ENCODE data around the gene MAP2. TPM values are rescaled to one million over a fixed set of nuclear protein-coding genes. Genes with fewer than 3 reads are reported as not detected.
A peak's percentile ranks its signal among the peaks of the same experiment; 100 is the strongest.

The MAP2 gene
- total RNA-seq, 1 donor from 2014 or later: 16.5 TPM

- Mint-ChIP-seq H3K27me3 (no peaks in the 10 kb centered on the region), H3K36me3 (ENCODE audit: insufficient read depth) (no peaks in the 10 kb centered on the region), H3K9me3 (ENCODE audit: low read depth) (no peaks in the 10 kb centered on the region), H3K4me3 (ENCODE audit: low read depth) (no peak overlapping the region), H3K27ac (no peak overlapping the region), H3K4me1 (ENCODE audit: low read depth) (no peaks in the 10 kb centered on the region)
- no peak for TF ChIP-seq CTCF (IDR thresholded peaks at IDR 0.05; ENCODE audit: unreplicated experiment)
- DNase-seq (ENCODE audit: low spot score, unreplicated experiment): no peak
These were observed 224.9 kb downstream of the MAP2 start for GRCh38 chr2:209648714-209649113.

GRCh38 chr2:209653134-209653533 is 229.3 kb downstream of the MAP2 start:
- no peak for TF ChIP-seq CTCF (IDR thresholded peaks at IDR 0.05; ENCODE audit: unreplicated experiment)
- no peak for DNase-seq (ENCODE audit: low spot score, unreplicated experiment)
- H3K36me3 Mint-ChIP-seq (ENCODE audit: insufficient read depth): no peaks in the 10 kb centered on the region
- H3K27ac Mint-ChIP-seq: no peak overlapping the region
- H3K4me1 Mint-ChIP-seq (ENCODE audit: low read depth): no peaks in the 10 kb centered on the region
- no peak overlapping the region for H3K4me3 Mint-ChIP-seq (ENCODE audit: low read depth)
- no peaks in the 10 kb centered on the region for H3K27me3 Mint-ChIP-seq
- H3K9me3 Mint-ChIP-seq (ENCODE audit: low read depth): no peaks in the 10 kb centered on the region

GRCh38 chr2:209661286-209661894 is 237.5 kb downstream of the MAP2 start:
- Mint-ChIP-seq H3K4me3 (ENCODE audit: low read depth) (peak overlapping the region; percentile 44), H3K36me3 (ENCODE audit: insufficient read depth) (no peaks in the 10 kb centered on the region), H3K9me3 (ENCODE audit: low read depth) (no peaks in the 10 kb centered on the region), H3K27ac (peak overlapping the region; percentile 82), H3K4me1 (ENCODE audit: low read depth) (peaks cover 5% of the 10 kb centered on the region), H3K27me3 (no peaks in the 10 kb centered on the region)
- DNase-seq (ENCODE audit: low spot score, unreplicated experiment): no peak
- no peak for TF ChIP-seq CTCF (IDR thresholded peaks at IDR 0.05; ENCODE audit: unreplicated experiment)

GRCh38 chr2:209662021-209662420 is 238.2 kb downstream of the MAP2 start:
- no peak for DNase-seq (ENCODE audit: low spot score, unreplicated experiment)
- Mint-ChIP-seq H3K27ac (no peak overlapping the region), H3K36me3 (ENCODE audit: insufficient read depth) (no peaks in the 10 kb centered on the region), H3K4me3 (ENCODE audit: low read depth) (no peak overlapping the region), H3K9me3 (ENCODE audit: low read depth) (no peaks in the 10 kb centered on the region), H3K27me3 (no peaks in the 10 kb centered on the region), H3K4me1 (ENCODE audit: low read depth) (peaks cover 5% of the 10 kb centered on the region)
- TF ChIP-seq CTCF (IDR thresholded peaks at IDR 0.05; ENCODE audit: unreplicated experiment): no peak

- H3K4me1 Mint-ChIP-seq (ENCODE audit: low read depth): peaks cover 5% of the 10 kb centered on the region
- H3K27me3 Mint-ChIP-seq: no peaks in the 10 kb centered on the region
- H3K36me3 Mint-ChIP-seq (ENCODE audit: insufficient read depth): no peaks in the 10 kb centered on the region
- no peak overlapping the region for H3K4me3 Mint-ChIP-seq (ENCODE audit: low read depth)
- no peaks in the 10 kb centered on the region for H3K9me3 Mint-ChIP-seq (ENCODE audit: low read depth)
- H3K27ac Mint-ChIP-seq: no peak overlapping the region
- no peak for DNase-seq (ENCODE audit: low spot score, unreplicated experiment)
- no peak for TF ChIP-seq CTCF (IDR thresholded peaks at IDR 0.05; ENCODE audit: unreplicated experiment)
These were observed 239.3 kb downstream of the MAP2 start for GRCh38 chr2:209663139-209663538.
